ENCODE measurements around the gene MTCH1.

MTCH1 gene

GRCh38 chr6:37014667-37015066 is 28.7 kb upstream of the MTCH1 start:
- no peak overlapping the region for H3K9ac ChIP-seq (ENCODE audit: low read depth, low read length)
- H3K4me3 ChIP-seq (ENCODE audit: low read length), result no peak overlapping the region
- H3K4me1 ChIP-seq (ENCODE audit: insufficient read depth, low read length), result no peaks in the 10 kb centered on the region
- H3K27me3 ChIP-seq (ENCODE audit: insufficient read depth, low read length), result no peaks in the 10 kb centered on the region
- no peaks in the 10 kb centered on the region for H3K9me3 ChIP-seq (ENCODE audit: insufficient read depth, low read depth, low read length)
- no peaks in the 10 kb centered on the region for H3K36me3 ChIP-seq (ENCODE audit: insufficient read depth, low read depth, low read length)
- H3K27ac ChIP-seq (ENCODE audit: low read length), result no peak overlapping the region

- no peak overlapping the region for H3K4me3 ChIP-seq (ENCODE audit: low read length)
- no peaks in the 10 kb centered on the region for H3K36me3 ChIP-seq (ENCODE audit: insufficient read depth, low read depth, low read length)
- no peak overlapping the region for H3K27ac ChIP-seq (ENCODE audit: low read length)
- H3K9ac ChIP-seq (ENCODE audit: low read depth, low read length), result no peak overlapping the region
- H3K27me3 ChIP-seq (ENCODE audit: insufficient read depth, low read length), result no peaks in the 10 kb centered on the region
- no peaks in the 10 kb centered on the region for H3K4me1 ChIP-seq (ENCODE audit: insufficient read depth, low read length)
- no peaks in the 10 kb centered on the region for H3K9me3 ChIP-seq (ENCODE audit: insufficient read depth, low read depth, low read length)
Observed at GRCh38 chr6:37013516-37014491, 27.8 kb upstream of the MTCH1 start.

GRCh38 chr6:37011656-37012378 is 25.8 kb upstream of the MTCH1 start:
- no peak overlapping the region for H3K4me3 ChIP-seq (ENCODE audit: low read length)
- no peaks in the 10 kb centered on the region for H3K27me3 ChIP-seq (ENCODE audit: insufficient read depth, low read length)
- no peaks in the 10 kb centered on the region for H3K9me3 ChIP-seq (ENCODE audit: insufficient read depth, low read depth, low read length)
- H3K36me3 ChIP-seq (ENCODE audit: insufficient read depth, low read depth, low read length), result no peaks in the 10 kb centered on the region
- H3K4me1 ChIP-seq (ENCODE audit: insufficient read depth, low read length), result no peaks in the 10 kb centered on the region
- H3K27ac ChIP-seq (ENCODE audit: low read length), result no peak overlapping the region
- no peak overlapping the region for H3K9ac ChIP-seq (ENCODE audit: low read depth, low read length)

GRCh38 chr6:37010402-37010892 is 24.5 kb upstream of the MTCH1 start:
- H3K27ac ChIP-seq (ENCODE audit: low read length), result no peak overlapping the region

GRCh38 chr6:37008484-37009465 is 22.8 kb upstream of the MTCH1 start:
- Histone ChIP-seq H3K4me3 (ENCODE audit: low read length) (no peak overlapping the region), H3K9me3 (ENCODE audit: insufficient read depth, low read depth, low read length) (no peaks in the 10 kb centered on the region), H3K9ac (ENCODE audit: low read depth, low read length) (no peak overlapping the region), H3K27ac (ENCODE audit: low read length) (no peak overlapping the region), H3K36me3 (ENCODE audit: insufficient read depth, low read depth, low read length) (no peaks in the 10 kb centered on the region), H3K4me1 (ENCODE audit: insufficient read depth, low read length) (no peaks in the 10 kb centered on the region), H3K27me3 (ENCODE audit: insufficient read depth, low read length) (no peaks in the 10 kb centered on the region)

More at GRCh38 chr6:37010402-37010892, 24.5 kb upstream of the MTCH1 start:
- Histone ChIP-seq H3K36me3 (ENCODE audit: insufficient read depth, low read depth, low read length) (no peaks in the 10 kb centered on the region), H3K9me3 (ENCODE audit: insufficient read depth, low read depth, low read length) (no peaks in the 10 kb centered on the region), H3K9ac (ENCODE audit: low read depth, low read length) (no peak overlapping the region), H3K4me3 (ENCODE audit: low read length) (no peak overlapping the region), H3K4me1 (ENCODE audit: insufficient read depth, low read length) (no peaks in the 10 kb centered on the region), H3K27me3 (ENCODE audit: insufficient read depth, low read length) (no peaks in the 10 kb centered on the region)

- no peak overlapping the region for H3K27ac ChIP-seq (ENCODE audit: low read length)
- H3K9ac ChIP-seq (ENCODE audit: low read depth, low read length), result no peak overlapping the region
- H3K36me3 ChIP-seq (ENCODE audit: insufficient read depth, low read depth, low read length), result no peaks in the 10 kb centered on the region
- H3K27me3 ChIP-seq (ENCODE audit: insufficient read depth, low read length), result no peaks in the 10 kb centered on the region
- H3K4me1 ChIP-seq (ENCODE audit: insufficient read depth, low read length), result no peaks in the 10 kb centered on the region
- H3K4me3 ChIP-seq (ENCODE audit: low read length), result no peak overlapping the region
- H3K9me3 ChIP-seq (ENCODE audit: insufficient read depth, low read depth, low read length), result no peaks in the 10 kb centered on the region
Observed at GRCh38 chr6:37007340-37008043, 21.5 kb upstream of the MTCH1 start.

GRCh38 chr6:37006793-37007339 is 20.9 kb upstream of the MTCH1 start:
- H3K4me1 ChIP-seq (ENCODE audit: insufficient read depth, low read length), result no peaks in the 10 kb centered on the region
- no peak overlapping the region for H3K9ac ChIP-seq (ENCODE audit: low read depth, low read length)
- no peak overlapping the region for H3K4me3 ChIP-seq (ENCODE audit: low read length)
- H3K27ac ChIP-seq (ENCODE audit: low read length), result no peak overlapping the region
- no peaks in the 10 kb centered on the region for H3K9me3 ChIP-seq (ENCODE audit: insufficient read depth, low read depth, low read length)
- no peaks in the 10 kb centered on the region for H3K27me3 ChIP-seq (ENCODE audit: insufficient read depth, low read length)
- H3K36me3 ChIP-seq (ENCODE audit: insufficient read depth, low read depth, low read length), result no peaks in the 10 kb centered on the region

GRCh38 chr6:37005827-37006567 is 20.0 kb upstream of the MTCH1 start:
- Histone ChIP-seq H3K9me3 (ENCODE audit: insufficient read depth, low read depth, low read length) (no peaks in the 10 kb centered on the region), H3K27ac (ENCODE audit: low read length) (no peak overlapping the region), H3K9ac (ENCODE audit: low read depth, low read length) (no peak overlapping the region), H3K4me1 (ENCODE audit: insufficient read depth, low read length) (no peaks in the 10 kb centered on the region), H3K27me3 (ENCODE audit: insufficient read depth, low read length) (no peaks in the 10 kb centered on the region), H3K4me3 (ENCODE audit: low read length) (no peak overlapping the region), H3K36me3 (ENCODE audit: insufficient read depth, low read depth, low read length) (no peaks in the 10 kb centered on the region)

- H3K4me1 ChIP-seq (ENCODE audit: insufficient read depth, low read length), result no peaks in the 10 kb centered on the region
- no peak within 1 kb of the TSS for H3K27ac ChIP-seq (ENCODE audit: low read length)
- no peaks in the 10 kb centered on the region for H3K9me3 ChIP-seq (ENCODE audit: insufficient read depth, low read depth, low read length)
- H3K27me3 ChIP-seq (ENCODE audit: insufficient read depth, low read length), result no peaks in the 10 kb centered on the region
- no peaks in the 10 kb centered on the region for H3K36me3 ChIP-seq (ENCODE audit: insufficient read depth, low read depth, low read length)
- no peak within 1 kb of the TSS for H3K4me3 ChIP-seq (ENCODE audit: low read length)
- no peak within 1 kb of the TSS for H3K9ac ChIP-seq (ENCODE audit: low read depth, low read length)
Observed at GRCh38 chr6:37005061-37005810, 19.2 kb upstream of the MTCH1 start, which contains the start of gene FGD2. Gene FGD2 (plus strand): TSS chr6:37005655. CDS start chr6:37005818, 163 bp downstream.

Data from iPS-20b (cell line).